ENCODE data around the gene C1QTNF6.

Gene C1QTNF6

GRCh38 chr22:37148742-37149665 lies 39.0 kb downstream of the C1QTNF6 start:
- H3K4me1 ChIP-seq (ENCODE audit: control insufficient read depth, insufficient read depth, low read length) = peaks cover 8% of the 10 kb centered on the region
- 88% methylated on average over 17 of the region's 17 CpGs for whole genome bisulfite sequencing, 2 experiments
- H3K27ac ChIP-seq (ENCODE audit: insufficient read depth, low read depth, low read length, poor library complexity, severe bottlenecking) = no peak overlapping the region
- no peaks in the 10 kb centered on the region for H3K27me3 ChIP-seq (ENCODE audit: control insufficient read depth, insufficient read depth, low read length, poor library complexity, severe bottlenecking)
- no peak overlapping the region for H3K4me3 ChIP-seq (ENCODE audit: insufficient read depth, low read depth, low read length)
- H3K9me3 ChIP-seq (ENCODE audit: control insufficient read depth, low read length) = no peaks in the 10 kb centered on the region
- H3K36me3 ChIP-seq (ENCODE audit: control insufficient read depth, insufficient read depth, low read length) = no peaks in the 10 kb centered on the region

- Histone ChIP-seq H3K4me1 (ENCODE audit: control insufficient read depth, insufficient read depth, low read length) (peaks cover 8% of the 10 kb centered on the region), H3K9me3 (ENCODE audit: control insufficient read depth, low read length) (no peaks in the 10 kb centered on the region), H3K36me3 (ENCODE audit: control insufficient read depth, insufficient read depth, low read length) (no peaks in the 10 kb centered on the region), H3K27me3 (ENCODE audit: control insufficient read depth, insufficient read depth, low read length, poor library complexity, severe bottlenecking) (no peaks in the 10 kb centered on the region), H3K4me3 (ENCODE audit: insufficient read depth, low read depth, low read length) (no peak overlapping the region), H3K27ac (ENCODE audit: insufficient read depth, low read depth, low read length, poor library complexity, severe bottlenecking) (no peak overlapping the region)
- WGBS, 2 experiments = 80% methylated on average over 17 of the region's 17 CpGs
Measured at GRCh38 chr22:37148031-37148651, 39.9 kb downstream of the C1QTNF6 start.

GRCh38 chr22:37147186-37147990 lies 40.7 kb downstream of the C1QTNF6 start:
- Histone ChIP-seq H3K27ac (ENCODE audit: insufficient read depth, low read depth, low read length, poor library complexity, severe bottlenecking) (no peak overlapping the region), H3K27me3 (ENCODE audit: control insufficient read depth, insufficient read depth, low read length, poor library complexity, severe bottlenecking) (no peaks in the 10 kb centered on the region), H3K4me3 (ENCODE audit: insufficient read depth, low read depth, low read length) (no peak overlapping the region), H3K9me3 (ENCODE audit: control insufficient read depth, low read length) (no peaks in the 10 kb centered on the region), H3K4me1 (ENCODE audit: control insufficient read depth, insufficient read depth, low read length) (peaks cover 8% of the 10 kb centered on the region), H3K36me3 (ENCODE audit: control insufficient read depth, insufficient read depth, low read length) (no peaks in the 10 kb centered on the region)
- 92 to 95% methylated on average over 12 of the region's 12 CpGs for WGBS, 2 experiments

GRCh38 chr22:37146507-37147180 lies 41.4 kb downstream of the C1QTNF6 start:
- H3K4me3 ChIP-seq (ENCODE audit: insufficient read depth, low read depth, low read length) = no peak overlapping the region
- 92 to 93% methylated on average over 16 of the region's 16 CpGs for WGBS, 2 experiments
- H3K27me3 ChIP-seq (ENCODE audit: control insufficient read depth, insufficient read depth, low read length, poor library complexity, severe bottlenecking) = no peaks in the 10 kb centered on the region
- no peaks in the 10 kb centered on the region for H3K9me3 ChIP-seq (ENCODE audit: control insufficient read depth, low read length)
- no peaks in the 10 kb centered on the region for H3K36me3 ChIP-seq (ENCODE audit: control insufficient read depth, insufficient read depth, low read length)
- H3K27ac ChIP-seq (ENCODE audit: insufficient read depth, low read depth, low read length, poor library complexity, severe bottlenecking) = no peak overlapping the region
- H3K4me1 ChIP-seq (ENCODE audit: control insufficient read depth, insufficient read depth, low read length) = peaks cover 8% of the 10 kb centered on the region

- no peak overlapping the region for H3K4me3 ChIP-seq (ENCODE audit: insufficient read depth, low read depth, low read length)
- H3K36me3 ChIP-seq (ENCODE audit: control insufficient read depth, insufficient read depth, low read length) = no peaks in the 10 kb centered on the region
- peaks cover 8% of the 10 kb centered on the region for H3K4me1 ChIP-seq (ENCODE audit: control insufficient read depth, insufficient read depth, low read length)
- WGBS, 2 experiments = 85% methylated on average over 6 of the region's 6 CpGs
- H3K9me3 ChIP-seq (ENCODE audit: control insufficient read depth, low read length) = no peaks in the 10 kb centered on the region
- H3K27ac ChIP-seq (ENCODE audit: insufficient read depth, low read depth, low read length, poor library complexity, severe bottlenecking) = no peak overlapping the region
- H3K27me3 ChIP-seq (ENCODE audit: control insufficient read depth, insufficient read depth, low read length, poor library complexity, severe bottlenecking) = no peaks in the 10 kb centered on the region
Measured at GRCh38 chr22:37146051-37146385, 42.0 kb downstream of the C1QTNF6 start.

- no peaks in the 10 kb centered on the region for H3K27me3 ChIP-seq (ENCODE audit: control insufficient read depth, insufficient read depth, low read length, poor library complexity, severe bottlenecking)
- H3K27ac ChIP-seq (ENCODE audit: insufficient read depth, low read depth, low read length, poor library complexity, severe bottlenecking) = no peak overlapping the region
- peaks cover 8% of the 10 kb centered on the region for H3K4me1 ChIP-seq (ENCODE audit: control insufficient read depth, insufficient read depth, low read length)
- 67 to 69% methylated on average over 17 of the region's 17 CpGs for WGBS, 2 experiments
- H3K9me3 ChIP-seq (ENCODE audit: control insufficient read depth, low read length) = no peaks in the 10 kb centered on the region
- no peaks in the 10 kb centered on the region for H3K36me3 ChIP-seq (ENCODE audit: control insufficient read depth, insufficient read depth, low read length)
- H3K4me3 ChIP-seq (ENCODE audit: insufficient read depth, low read depth, low read length) = no peak overlapping the region
Measured at GRCh38 chr22:37145180-37146050, 42.6 kb downstream of the C1QTNF6 start.

GRCh38 chr22:37144180-37144554 lies 43.9 kb downstream of the C1QTNF6 start:
- WGBS, 2 experiments = 89 to 90% methylated on average over 10 of the region's 10 CpGs
- Histone ChIP-seq H3K4me1 (ENCODE audit: control insufficient read depth, insufficient read depth, low read length) (peaks cover 8% of the 10 kb centered on the region), H3K36me3 (ENCODE audit: control insufficient read depth, insufficient read depth, low read length) (no peaks in the 10 kb centered on the region), H3K27ac (ENCODE audit: insufficient read depth, low read depth, low read length, poor library complexity, severe bottlenecking) (no peak overlapping the region), H3K4me3 (ENCODE audit: insufficient read depth, low read depth, low read length) (no peak overlapping the region), H3K27me3 (ENCODE audit: control insufficient read depth, insufficient read depth, low read length, poor library complexity, severe bottlenecking) (no peaks in the 10 kb centered on the region), H3K9me3 (ENCODE audit: control insufficient read depth, low read length) (no peaks in the 10 kb centered on the region)

- H3K27ac ChIP-seq (ENCODE audit: insufficient read depth, low read depth, low read length, poor library complexity, severe bottlenecking) = no peak overlapping the region
- H3K9me3 ChIP-seq (ENCODE audit: control insufficient read depth, low read length) = no peaks in the 10 kb centered on the region
- WGBS, 2 experiments = 87 to 88% methylated on average over 6 of the region's 6 CpGs
- peaks cover 8% of the 10 kb centered on the region for H3K4me1 ChIP-seq (ENCODE audit: control insufficient read depth, insufficient read depth, low read length)
- no peak overlapping the region for H3K4me3 ChIP-seq (ENCODE audit: insufficient read depth, low read depth, low read length)
- no peaks in the 10 kb centered on the region for H3K27me3 ChIP-seq (ENCODE audit: control insufficient read depth, insufficient read depth, low read length, poor library complexity, severe bottlenecking)
- no peaks in the 10 kb centered on the region for H3K36me3 ChIP-seq (ENCODE audit: control insufficient read depth, insufficient read depth, low read length)
Measured at GRCh38 chr22:37141971-37142370, 46.1 kb downstream of the C1QTNF6 start.

- Histone ChIP-seq H3K9me3 (ENCODE audit: control insufficient read depth, low read length) (no peaks in the 10 kb centered on the region), H3K27me3 (ENCODE audit: control insufficient read depth, insufficient read depth, low read length, poor library complexity, severe bottlenecking) (no peaks in the 10 kb centered on the region), H3K27ac (ENCODE audit: insufficient read depth, low read depth, low read length, poor library complexity, severe bottlenecking) (no peak overlapping the region), H3K4me1 (ENCODE audit: control insufficient read depth, insufficient read depth, low read length) (peaks cover 8% of the 10 kb centered on the region), H3K4me3 (ENCODE audit: insufficient read depth, low read depth, low read length) (no peak overlapping the region), H3K36me3 (ENCODE audit: control insufficient read depth, insufficient read depth, low read length) (no peaks in the 10 kb centered on the region)
- WGBS, 2 experiments = 91 to 94% methylated on average over 10 of the region's 10 CpGs
Measured at GRCh38 chr22:37141476-37141875, 46.6 kb downstream of the C1QTNF6 start.

Data from ectodermal cell (in vitro differentiated cells).